ENCODE measurements around the gene LSS.

DNA sequence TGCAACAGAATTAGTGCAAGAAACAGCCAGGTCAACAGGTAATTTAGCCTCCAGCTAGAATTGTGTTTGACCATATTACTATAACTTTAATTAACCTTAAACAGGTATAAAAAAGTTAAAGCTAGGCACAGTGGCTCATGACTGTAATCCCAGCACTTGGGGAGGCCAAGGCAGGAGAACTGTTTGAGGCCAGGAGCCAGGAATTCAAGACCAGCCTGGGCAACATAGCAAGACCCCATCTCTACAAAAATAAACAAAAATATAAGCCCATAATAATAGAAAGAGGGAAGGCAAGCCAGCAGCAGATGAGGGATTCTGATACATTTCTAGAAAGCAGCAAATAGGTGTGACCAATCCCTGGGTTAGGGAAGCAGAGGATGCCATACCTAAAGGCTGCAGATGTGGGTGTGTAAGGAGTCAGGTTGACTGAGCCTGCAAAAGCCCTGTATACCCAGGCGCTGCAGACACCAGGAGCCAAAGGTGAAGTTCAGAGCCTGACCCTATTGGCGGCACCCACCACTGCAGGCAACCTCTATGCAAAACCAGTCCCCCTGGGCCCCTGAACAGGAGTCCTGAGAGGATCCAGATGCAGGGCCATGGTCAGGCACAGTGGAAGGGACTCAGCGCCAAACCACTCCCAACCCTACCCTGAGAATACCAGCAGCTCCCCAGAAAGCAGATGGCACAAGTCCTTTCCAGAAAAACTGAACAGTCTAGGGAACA, 19.3 kb upstream of the LSS start:
- TF ChIP-seq, protein P1, sequence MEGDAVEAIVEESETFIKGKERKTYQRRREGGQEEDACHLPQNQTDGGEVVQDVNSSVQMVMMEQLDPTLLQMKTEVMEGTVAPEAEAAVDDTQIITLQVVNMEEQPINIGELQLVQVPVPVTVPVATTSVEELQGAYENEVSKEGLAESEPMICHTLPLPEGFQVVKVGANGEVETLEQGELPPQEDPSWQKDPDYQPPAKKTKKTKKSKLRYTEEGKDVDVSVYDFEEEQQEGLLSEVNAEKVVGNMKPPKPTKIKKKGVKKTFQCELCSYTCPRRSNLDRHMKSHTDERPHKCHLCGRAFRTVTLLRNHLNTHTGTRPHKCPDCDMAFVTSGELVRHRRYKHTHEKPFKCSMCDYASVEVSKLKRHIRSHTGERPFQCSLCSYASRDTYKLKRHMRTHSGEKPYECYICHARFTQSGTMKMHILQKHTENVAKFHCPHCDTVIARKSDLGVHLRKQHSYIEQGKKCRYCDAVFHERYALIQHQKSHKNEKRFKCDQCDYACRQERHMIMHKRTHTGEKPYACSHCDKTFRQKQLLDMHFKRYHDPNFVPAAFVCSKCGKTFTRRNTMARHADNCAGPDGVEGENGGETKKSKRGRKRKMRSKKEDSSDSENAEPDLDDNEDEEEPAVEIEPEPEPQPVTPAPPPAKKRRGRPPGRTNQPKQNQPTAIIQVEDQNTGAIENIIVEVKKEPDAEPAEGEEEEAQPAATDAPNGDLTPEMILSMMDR (IDR thresholded peaks at IDR 0.05), result no peak
- TF ChIP-seq, protein P2, sequence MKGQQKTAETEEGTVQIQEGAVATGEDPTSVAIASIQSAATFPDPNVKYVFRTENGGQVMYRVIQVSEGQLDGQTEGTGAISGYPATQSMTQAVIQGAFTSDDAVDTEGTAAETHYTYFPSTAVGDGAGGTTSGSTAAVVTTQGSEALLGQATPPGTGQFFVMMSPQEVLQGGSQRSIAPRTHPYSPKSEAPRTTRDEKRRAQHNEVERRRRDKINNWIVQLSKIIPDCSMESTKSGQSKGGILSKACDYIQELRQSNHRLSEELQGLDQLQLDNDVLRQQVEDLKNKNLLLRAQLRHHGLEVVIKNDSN (CRISPR knock-in tag; IDR thresholded peaks at IDR 0.05), result no peak
- TF ChIP-seq ZBTB43 (CRISPR knock-in tag; IDR thresholded peaks at IDR 0.05) (no peak), ZNF671 (CRISPR knock-in tag; IDR thresholded peaks at IDR 0.05) (no peak), CBFB (CRISPR knock-in tag; IDR thresholded peaks at IDR 0.05; ENCODE audit: low read depth) (no peak)
- TF ChIP-seq, protein P3, sequence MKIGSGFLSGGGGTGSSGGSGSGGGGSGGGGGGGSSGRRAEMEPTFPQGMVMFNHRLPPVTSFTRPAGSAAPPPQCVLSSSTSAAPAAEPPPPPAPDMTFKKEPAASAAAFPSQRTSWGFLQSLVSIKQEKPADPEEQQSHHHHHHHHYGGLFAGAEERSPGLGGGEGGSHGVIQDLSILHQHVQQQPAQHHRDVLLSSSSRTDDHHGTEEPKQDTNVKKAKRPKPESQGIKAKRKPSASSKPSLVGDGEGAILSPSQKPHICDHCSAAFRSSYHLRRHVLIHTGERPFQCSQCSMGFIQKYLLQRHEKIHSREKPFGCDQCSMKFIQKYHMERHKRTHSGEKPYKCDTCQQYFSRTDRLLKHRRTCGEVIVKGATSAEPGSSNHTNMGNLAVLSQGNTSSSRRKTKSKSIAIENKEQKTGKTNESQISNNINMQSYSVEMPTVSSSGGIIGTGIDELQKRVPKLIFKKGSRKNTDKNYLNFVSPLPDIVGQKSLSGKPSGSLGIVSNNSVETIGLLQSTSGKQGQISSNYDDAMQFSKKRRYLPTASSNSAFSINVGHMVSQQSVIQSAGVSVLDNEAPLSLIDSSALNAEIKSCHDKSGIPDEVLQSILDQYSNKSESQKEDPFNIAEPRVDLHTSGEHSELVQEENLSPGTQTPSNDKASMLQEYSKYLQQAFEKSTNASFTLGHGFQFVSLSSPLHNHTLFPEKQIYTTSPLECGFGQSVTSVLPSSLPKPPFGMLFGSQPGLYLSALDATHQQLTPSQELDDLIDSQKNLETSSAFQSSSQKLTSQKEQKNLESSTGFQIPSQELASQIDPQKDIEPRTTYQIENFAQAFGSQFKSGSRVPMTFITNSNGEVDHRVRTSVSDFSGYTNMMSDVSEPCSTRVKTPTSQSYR (CRISPR knock-in tag; IDR thresholded peaks at IDR 0.05), result no peak

Measured in WTC11 (cell line).